ENCODE results near the gene CLNK. TPM values are rescaled to one million over a fixed set of nuclear protein-coding genes. Genes with fewer than 3 reads are reported as not detected.

Gene CLNK
- total and polyA plus RNA-seq, 2 donors from 2014 or later, result 2.8 to 4.8 TPM

GRCh38 chr4:10480616-10481015, 204.0 kb downstream of the CLNK start:
- intact Hi-C loops (cut with DNase I), result no loop called here
- FAIRE-seq, result no peak
- DNase-seq, result no peak
- no peak for TF ChIP-seq CTCF (IDR thresholded peaks at IDR 0.05; ENCODE audit: borderline replicate concordance, extremely low read depth, insufficient read depth)
- H3K9me3 ChIP-seq (ENCODE audit: control insufficient read depth in 2 of 3, insufficient read depth in 1 of 3, low read length in 3 of 3), result no peaks in the 10 kb centered on the region
- no peak overlapping the region for H3K4me3 ChIP-seq (ENCODE audit: low read length in 3 of 3)
- H3K9ac ChIP-seq (ENCODE audit: low read length in 3 of 3), result no peak overlapping the region
- H3K27me3 ChIP-seq (ENCODE audit: control insufficient read depth, insufficient read depth, low read length), result no peaks in the 10 kb centered on the region
- no peaks in the 10 kb centered on the region for H3K36me3 ChIP-seq (ENCODE audit: control insufficient read depth in 2 of 3, insufficient read depth in 3 of 3, low read length in 3 of 3)
- no peaks in the 10 kb centered on the region for H3K4me1 ChIP-seq (ENCODE audit: control insufficient read depth in 2 of 3, insufficient read depth in 2 of 3, low read depth in 1 of 3, low read length in 3 of 3)
- no peak overlapping the region for H3K27ac ChIP-seq (ENCODE audit: low read depth in 2 of 2, low read length in 2 of 2)

GRCh38 chr4:10478621-10479020, 205.9 kb downstream of the CLNK start:
- no peak for DNase-seq
- no peak overlapping the region for H3K27ac ChIP-seq (ENCODE audit: low read depth in 2 of 2, low read length in 2 of 2)
- no peak for FAIRE-seq
- no peak overlapping the region for H3K4me3 ChIP-seq (ENCODE audit: low read length in 3 of 3)
- TF ChIP-seq CTCF (IDR thresholded peaks at IDR 0.05; ENCODE audit: borderline replicate concordance, extremely low read depth, insufficient read depth), result no peak
- H3K9me3 ChIP-seq (ENCODE audit: control insufficient read depth in 2 of 3, insufficient read depth in 1 of 3, low read length in 3 of 3), result no peaks in the 10 kb centered on the region
- intact Hi-C loops (cut with DNase I), result no loop called here
- H3K36me3 ChIP-seq (ENCODE audit: control insufficient read depth in 2 of 3, insufficient read depth in 3 of 3, low read length in 3 of 3), result no peaks in the 10 kb centered on the region
- no peak overlapping the region for H3K9ac ChIP-seq (ENCODE audit: low read length in 3 of 3)
- no peaks in the 10 kb centered on the region for H3K27me3 ChIP-seq (ENCODE audit: control insufficient read depth, insufficient read depth, low read length)
- H3K4me1 ChIP-seq (ENCODE audit: control insufficient read depth in 2 of 3, insufficient read depth in 2 of 3, low read depth in 1 of 3, low read length in 3 of 3), result no peaks in the 10 kb centered on the region

GRCh38 chr4:10470505-10470904, 214.1 kb downstream of the CLNK start:
- no peaks in the 10 kb centered on the region for H3K4me1 ChIP-seq (ENCODE audit: control insufficient read depth in 2 of 3, insufficient read depth in 2 of 3, low read depth in 1 of 3, low read length in 3 of 3)
- no peak overlapping the region for H3K9ac ChIP-seq (ENCODE audit: low read length in 3 of 3)
- no peak overlapping the region for H3K27ac ChIP-seq (ENCODE audit: low read depth in 2 of 2, low read length in 2 of 2)
- FAIRE-seq, result no peak
- no peak overlapping the region for H3K4me3 ChIP-seq (ENCODE audit: low read length in 3 of 3)
- H3K36me3 ChIP-seq (ENCODE audit: control insufficient read depth in 2 of 3, insufficient read depth in 3 of 3, low read length in 3 of 3), result no peaks in the 10 kb centered on the region
- DNase-seq, result no peak
- H3K27me3 ChIP-seq (ENCODE audit: control insufficient read depth, insufficient read depth, low read length), result no peaks in the 10 kb centered on the region
- no peaks in the 10 kb centered on the region for H3K9me3 ChIP-seq (ENCODE audit: control insufficient read depth in 2 of 3, insufficient read depth in 1 of 3, low read length in 3 of 3)
- intact Hi-C loops (cut with DNase I), result no loop called here
- TF ChIP-seq CTCF (IDR thresholded peaks at IDR 0.05; ENCODE audit: borderline replicate concordance, extremely low read depth, insufficient read depth), result no peak

GRCh38 chr4:10466161-10466560, 218.4 kb downstream of the CLNK start:
- Histone ChIP-seq H3K27me3 (ENCODE audit: control insufficient read depth, insufficient read depth, low read length) (peaks cover 6% of the 10 kb centered on the region), H3K9me3 (ENCODE audit: control insufficient read depth in 2 of 3, insufficient read depth in 1 of 3, low read length in 3 of 3) (no peaks in the 10 kb centered on the region), H3K27ac (ENCODE audit: low read depth in 2 of 2, low read length in 2 of 2) (no peak overlapping the region), H3K4me1 (ENCODE audit: control insufficient read depth in 2 of 3, insufficient read depth in 2 of 3, low read depth in 1 of 3, low read length in 3 of 3) (no peaks in the 10 kb centered on the region), H3K9ac (ENCODE audit: low read length in 3 of 3) (no peak overlapping the region), H3K4me3 (ENCODE audit: low read length in 3 of 3) (no peak overlapping the region), H3K36me3 (ENCODE audit: control insufficient read depth in 2 of 3, insufficient read depth in 3 of 3, low read length in 3 of 3) (no peaks in the 10 kb centered on the region)
- DNase-seq (no peak), FAIRE-seq (no peak)
- no peak for TF ChIP-seq CTCF (IDR thresholded peaks at IDR 0.05; ENCODE audit: borderline replicate concordance, extremely low read depth, insufficient read depth)
- intact Hi-C loops (cut with DNase I), result no loop called here
